HG02885 (cell line): ENCODE results near the gene KLK14.

ENCODE experiments used
- ATAC-seq: cut with Tn5 transposase; IDR thresholded peaks from one replicate; pipeline ENCODE4 v1.9.1; 2021; ENCODE audit warnings: mild to moderate bottlenecking; ENCODE audit not compliant: unreplicated experiment, poor library complexity

Gene KLK14

GRCh38 chr19:51059715-51060114 is 23.0 kb downstream of the KLK14 start:
- ATAC-seq: no peak

GRCh38 chr19:51055866-51056265 is 26.8 kb downstream of the KLK14 start:
- no peak for ATAC-seq

GRCh38 chr19:51047031-51047335 is 35.7 kb downstream of the KLK14 start:
- no peak for ATAC-seq

- ATAC-seq: no peak
These were observed 38.4 kb downstream of the KLK14 start for GRCh38 chr19:51044327-51044726.

GRCh38 chr19:51043497-51043896 is 39.2 kb downstream of the KLK14 start:
- ATAC-seq: no peak

GRCh38 chr19:51040151-51040550 is 42.5 kb downstream of the KLK14 start:
- ATAC-seq: no peak

GRCh38 chr19:51036519-51036918 is 46.2 kb downstream of the KLK14 start:
- ATAC-seq: no peak

- ATAC-seq: no peak
These were observed 48.0 kb downstream of the KLK14 start, which contains the start of gene KLK12 for GRCh38 chr19:51034704-51035103. TSS of gene KLK12 (minus strand) at chr19:51035002. CDS start at chr19:51034621, 381 bp downstream.

- no peak for ATAC-seq
These were observed 50.8 kb downstream of the KLK14 start for GRCh38 chr19:51031880-51032225.

- ATAC-seq: no peak
These were observed 51.3 kb downstream of the KLK14 start for GRCh38 chr19:51031220-51031879.

GRCh38 chr19:51030631-51031030 is 52.1 kb downstream of the KLK14 start:
- no peak for ATAC-seq

- no peak for ATAC-seq
These were observed 53.0 kb downstream of the KLK14 start for GRCh38 chr19:51029718-51030117.
